Measurements from ENCODE around the gene GLOD4. TPM values are rescaled to one million over a fixed set of nuclear protein-coding genes. Genes with fewer than 3 reads are reported as not detected.

Gene GLOD4
- polyA plus RNA-seq, 3 donors = 113 to 126 (median 123) TPM

DNA sequence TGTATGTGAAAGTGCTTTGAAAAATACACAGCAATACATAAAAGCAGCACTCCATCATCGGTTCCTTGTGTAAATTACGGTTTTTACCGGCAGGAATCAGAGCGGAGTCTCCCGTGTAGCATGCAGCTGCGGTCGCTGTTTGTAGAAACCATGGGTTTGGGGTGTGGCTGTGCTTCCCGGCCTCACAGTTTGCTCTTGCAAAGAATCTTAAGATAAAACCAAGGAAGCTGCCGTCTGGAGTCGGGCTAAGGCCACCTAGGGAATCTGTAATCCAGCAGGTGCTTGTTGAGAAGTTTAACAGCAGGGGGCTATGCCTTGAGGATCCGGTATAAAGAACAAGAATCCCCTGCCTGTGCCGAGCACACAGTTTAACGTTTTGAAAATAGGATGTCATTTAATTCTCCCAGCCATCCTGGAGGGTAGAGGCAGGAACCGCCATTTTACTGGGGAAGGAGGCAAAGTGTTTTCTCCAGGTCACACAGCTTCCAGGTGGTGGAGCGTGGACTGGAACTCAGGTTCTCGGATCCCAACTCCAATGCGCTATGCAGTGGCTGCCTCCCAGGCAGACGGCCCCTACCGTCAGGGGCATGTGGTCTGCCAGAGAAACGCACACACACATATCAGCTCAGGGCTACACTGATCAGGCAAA lies 55.7 kb downstream of the GLOD4 start:
- no peak for DNase-seq (ENCODE audit: extremely low read depth in 1 of 11, low read depth in 9 of 11, low spot score in 4 of 11)

GRCh38 chr17:725746-726145 lies 56.3 kb downstream of the GLOD4 start:
- no peak for DNase-seq (ENCODE audit: extremely low read depth in 1 of 11, low read depth in 9 of 11, low spot score in 4 of 11)

- no peak for DNase-seq (ENCODE audit: extremely low read depth in 1 of 11, low read depth in 9 of 11, low spot score in 4 of 11)
These were observed 57.0 kb downstream of the GLOD4 start for GRCh38 chr17:725084-725483.

- DNase-seq (ENCODE audit: extremely low read depth in 1 of 11, low read depth in 9 of 11, low spot score in 4 of 11) = no peak
These were observed 60.5 kb downstream of the GLOD4 start for GRCh38 chr17:721540-721937.

DNA sequence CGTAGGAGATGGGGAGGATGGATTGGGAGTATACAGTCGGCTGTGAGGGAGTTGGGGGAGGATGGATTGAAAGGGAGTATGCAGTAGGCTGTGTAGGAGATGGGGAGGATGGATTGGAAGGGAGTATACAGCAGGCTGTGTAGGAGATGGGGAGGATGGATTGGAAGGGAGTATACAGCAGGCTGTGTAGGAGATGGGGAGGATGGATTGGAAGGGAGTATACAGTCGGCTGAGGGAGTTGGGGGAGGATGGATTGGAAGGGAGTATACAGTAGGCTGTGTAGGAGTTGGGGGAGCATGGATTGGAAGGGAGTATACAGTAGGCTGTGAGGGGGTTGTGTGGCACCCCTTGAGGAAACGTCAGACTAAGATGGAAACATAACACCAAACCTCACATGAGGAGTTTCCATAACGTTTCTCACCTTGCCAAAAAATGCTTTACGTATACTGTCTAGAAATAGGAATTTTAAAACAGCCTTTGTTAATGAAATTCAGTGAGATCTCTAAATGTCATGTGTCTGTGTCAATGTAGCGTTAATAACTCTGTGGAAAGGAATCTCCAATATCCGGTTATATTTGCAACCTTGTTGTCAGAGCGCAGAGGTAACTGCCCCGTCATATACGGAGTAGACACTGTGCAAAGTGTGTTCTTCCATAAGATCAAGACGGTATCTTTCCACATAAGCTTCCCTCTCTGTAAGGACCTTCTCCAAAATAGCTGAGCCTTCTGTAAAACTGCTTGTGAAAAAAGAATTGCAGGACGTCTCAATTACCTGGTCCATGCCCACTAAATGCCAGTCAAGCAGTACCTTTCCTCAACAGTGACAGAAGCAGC lies 61.2 kb downstream of the GLOD4 start:
- no peak for DNase-seq (ENCODE audit: extremely low read depth in 1 of 11, low read depth in 9 of 11, low spot score in 4 of 11)

GRCh38 chr17:718075-718474 lies 64.0 kb downstream of the GLOD4 start:
- no peak for DNase-seq (ENCODE audit: extremely low read depth in 1 of 11, low read depth in 9 of 11, low spot score in 4 of 11)

Other genes starting within 250 kb of the GLOD4 start
- 10 to 100 TPM; 30.4 to 34.6 (median 31.1) TPM for gene VPS53, start 67.4 kb downstream of the GLOD4 start, polyA plus RNA-seq (ENCODE audit: insufficient read length in 3 of 3)
- 10 to 100 TPM; 28.0 to 31.9 (median 31.0) TPM for gene TLCD3A, start 49.7 kb downstream of the GLOD4 start, polyA plus RNA-seq (ENCODE audit: insufficient read length in 3 of 3)
- gene GEMIN4, start 30.0 kb downstream of the GLOD4 start, polyA plus RNA-seq (ENCODE audit: insufficient read length in 3 of 3) = 10 to 100 TPM; 21.1 to 24.7 (median 21.7) TPM
- gene MRM3, start 73 bp upstream of the GLOD4 start, polyA plus RNA-seq (ENCODE audit: insufficient read length in 3 of 3) = 10 to 100 TPM; 20.0 to 20.7 (median 20.1) TPM
- 10 to 100 TPM; 29.9 to 38.5 (median 33.1) TPM for gene NXN, start 197.5 kb upstream of the GLOD4 start, polyA plus RNA-seq (ENCODE audit: insufficient read length in 3 of 3)
- gene TIMM22, start 214.8 kb upstream of the GLOD4 start, polyA plus RNA-seq (ENCODE audit: insufficient read length in 3 of 3) = 10 to 100 TPM; 13.5 to 16.0 (median 14.8) TPM

Data from renal cortex interstitium (tissue), 11 donors.